Measurements from ENCODE around the gene RAB28.

DNA sequence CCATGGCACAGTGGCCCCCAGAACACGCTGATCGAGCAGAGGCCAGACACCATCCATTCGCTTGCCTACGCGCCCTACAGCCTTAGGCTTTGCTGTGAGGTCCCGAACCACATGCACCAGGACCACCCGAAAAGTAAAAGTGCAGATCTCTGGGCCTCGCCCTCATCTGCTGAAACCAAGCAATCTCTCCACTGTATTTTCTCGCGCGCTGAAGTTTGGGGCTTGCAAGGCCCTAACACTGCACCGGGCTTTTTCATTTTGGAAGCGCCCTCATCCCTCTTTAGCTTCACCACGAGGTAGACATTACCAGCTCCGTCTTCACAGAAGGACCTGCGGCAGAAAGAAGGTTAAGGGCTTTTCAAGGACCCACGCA, 39.0 kb upstream of the RAB28 start:
- TF ChIP-seq EP300 (IDR thresholded peaks at IDR 0.05) (no peak), POLR2A (IDR thresholded peaks at IDR 0.05) (no peak)
- TF ChIP-seq, protein P1, sequence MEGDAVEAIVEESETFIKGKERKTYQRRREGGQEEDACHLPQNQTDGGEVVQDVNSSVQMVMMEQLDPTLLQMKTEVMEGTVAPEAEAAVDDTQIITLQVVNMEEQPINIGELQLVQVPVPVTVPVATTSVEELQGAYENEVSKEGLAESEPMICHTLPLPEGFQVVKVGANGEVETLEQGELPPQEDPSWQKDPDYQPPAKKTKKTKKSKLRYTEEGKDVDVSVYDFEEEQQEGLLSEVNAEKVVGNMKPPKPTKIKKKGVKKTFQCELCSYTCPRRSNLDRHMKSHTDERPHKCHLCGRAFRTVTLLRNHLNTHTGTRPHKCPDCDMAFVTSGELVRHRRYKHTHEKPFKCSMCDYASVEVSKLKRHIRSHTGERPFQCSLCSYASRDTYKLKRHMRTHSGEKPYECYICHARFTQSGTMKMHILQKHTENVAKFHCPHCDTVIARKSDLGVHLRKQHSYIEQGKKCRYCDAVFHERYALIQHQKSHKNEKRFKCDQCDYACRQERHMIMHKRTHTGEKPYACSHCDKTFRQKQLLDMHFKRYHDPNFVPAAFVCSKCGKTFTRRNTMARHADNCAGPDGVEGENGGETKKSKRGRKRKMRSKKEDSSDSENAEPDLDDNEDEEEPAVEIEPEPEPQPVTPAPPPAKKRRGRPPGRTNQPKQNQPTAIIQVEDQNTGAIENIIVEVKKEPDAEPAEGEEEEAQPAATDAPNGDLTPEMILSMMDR (IDR thresholded peaks at IDR 0.05): no peak
